GM12873 (cell line): ENCODE results near the gene LRRN4.

ENCODE experiments used
- CTCF ChIP-seq: IDR thresholded peaks from 2 replicates; pipeline ENCODE4 v1.5.1; 2012; ENCODE audit warnings: low read depth, mild to moderate bottlenecking, moderate library complexity, low read length, control low read depth; ENCODE audit not compliant: insufficient read depth; ENCODE audit errors: missing control alignments

Gene LRRN4

GRCh38 chr20:6058684-6059295 is 4.9 kb upstream of the LRRN4 start:
- no peak for TF ChIP-seq CTCF

- no peak for TF ChIP-seq CTCF
Observed at GRCh38 chr20:6057691-6058090, 3.8 kb upstream of the LRRN4 start.

GRCh38 chr20:6057139-6057538 is 3.3 kb upstream of the LRRN4 start:
- TF ChIP-seq CTCF: no peak

GRCh38 chr20:6055981-6056569 is 2.2 kb upstream of the LRRN4 start:
- no peak for TF ChIP-seq CTCF

GRCh38 chr20:6055161-6055783 is 1.4 kb upstream of the LRRN4 start:
- TF ChIP-seq CTCF: no peak

DNA sequence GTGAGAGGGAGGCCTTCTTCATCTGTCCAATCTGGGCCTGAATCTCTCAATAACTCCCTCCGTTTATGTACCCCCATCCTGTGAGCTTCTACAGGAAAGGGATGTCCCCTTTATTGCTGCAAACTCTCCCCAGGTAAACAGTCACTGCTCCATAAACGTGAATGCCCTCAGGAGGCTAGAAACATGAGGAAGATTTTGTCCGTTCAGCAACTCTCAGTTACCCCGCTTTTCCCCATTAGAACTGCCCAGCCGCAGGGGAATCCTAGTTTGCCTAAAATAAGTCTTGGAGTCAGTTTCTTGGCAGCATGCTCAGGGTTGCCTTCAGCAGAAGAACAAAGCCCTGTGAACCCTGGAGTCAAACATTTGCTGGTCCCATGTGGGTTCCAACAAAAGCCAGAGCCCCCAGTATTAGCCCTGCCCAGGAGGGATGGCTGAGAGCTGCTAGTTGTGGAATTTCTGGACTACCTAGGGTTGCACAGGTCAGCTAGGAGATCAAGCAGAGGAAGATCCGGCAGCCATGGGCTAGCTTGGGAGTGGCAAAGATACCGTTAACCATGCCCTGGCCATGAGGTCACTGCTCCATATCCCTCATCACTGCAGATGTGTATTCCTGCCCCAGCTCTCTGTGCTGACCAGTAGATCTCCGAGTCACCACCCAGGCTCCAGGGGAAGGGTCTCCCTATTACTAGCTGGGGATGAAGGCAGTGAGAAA is 640 bp downstream of the LRRN4 start:
- TF ChIP-seq CTCF: no peak

DNA sequence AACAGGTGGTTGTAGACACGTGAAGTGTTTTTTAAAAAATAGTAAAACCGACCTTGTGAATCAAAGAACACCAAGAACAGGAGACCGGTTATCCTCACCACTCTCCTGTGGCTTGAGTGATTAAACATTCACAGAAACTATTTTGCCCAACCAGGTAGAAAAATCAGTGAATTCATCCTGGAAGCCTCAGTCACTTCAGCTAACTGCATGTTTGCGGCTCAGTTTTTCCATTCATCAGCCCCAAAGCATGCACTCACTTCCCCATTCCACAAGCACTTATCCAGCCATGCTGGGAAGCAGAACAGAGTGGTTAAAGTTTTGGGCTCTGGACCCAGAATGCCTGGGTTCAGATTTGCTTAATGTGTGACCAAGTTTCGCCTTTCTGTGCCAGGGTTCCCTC is 2.4 kb downstream of the LRRN4 start:
- TF ChIP-seq CTCF: no peak
